ENCODE data around the gene PSMA7. TPM values are rescaled to one million over a fixed set of nuclear protein-coding genes. Genes with fewer than 3 reads are reported as not detected.

The PSMA7 gene
- polyA plus RNA-seq, 1 of the 3 experiments (the other 2 are of a cell fraction) = 801 TPM

DNA sequence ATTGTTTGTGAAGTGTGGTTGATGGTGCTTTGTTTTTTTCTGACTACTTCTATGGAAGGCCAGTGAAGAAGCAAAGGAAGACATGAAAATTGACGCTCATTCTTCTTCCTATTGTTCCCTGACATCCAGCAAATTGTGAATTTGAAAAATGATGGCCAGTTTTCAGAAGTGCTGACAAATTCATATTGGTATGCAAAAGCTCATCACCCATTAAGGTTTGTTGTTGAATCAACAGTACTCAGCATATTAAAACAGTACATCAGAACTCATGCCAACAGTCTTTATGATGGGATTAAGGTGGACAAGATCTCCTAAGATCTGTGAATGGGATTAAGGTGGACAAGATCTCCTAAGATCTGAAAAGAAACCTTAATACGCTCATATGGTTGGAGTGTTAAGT lies 38.6 kb upstream of the PSMA7 start:
- Histone ChIP-seq H3K9me2 (no peaks in the 10 kb centered on the region), H3K9me3 (no peaks in the 10 kb centered on the region), H3K4me2 (peak overlapping the region; percentile 89), H3K27ac (ENCODE audit: low read depth in 2 of 2, low read length in 1 of 2) (peak overlapping the region in 1 of 2 experiments; percentile 94; a peak in 1 of 4 replicates), H3K4me3 (ENCODE audit: low read depth in 2 of 2, low read length in 1 of 2) (peak overlapping the region; percentile 92 to 98), H3K4me1 (ENCODE audit: control insufficient read depth in 1 of 2, insufficient read depth in 2 of 2, low read depth in 1 of 2, low read length in 1 of 2) (peaks cover 6 to 19% of the 10 kb centered on the region in 2 experiments; a peak in 1 of 4 replicates), H4K20me1 (ENCODE audit: insufficient read depth) (peaks cover 2% of the 10 kb centered on the region; the same call in 1 of the 2 replicates), H3K27me3 (ENCODE audit: insufficient read depth) (no peaks in the 10 kb centered on the region), H3K9ac (peak overlapping the region; percentile 97; the same call in 1 of the 2 replicates), H3F3A (replicated peaks; ENCODE audit: insufficient read depth) (peaks cover 25% of the 10 kb centered on the region), H2AFZ (ENCODE audit: low read depth) (no peak overlapping the region), H3K79me2 (ENCODE audit: insufficient read depth) (peaks cover 43% of the 10 kb centered on the region), H3K36me3 (replicated peaks in 1 of 2; ENCODE audit: control insufficient read depth in 1 of 2, insufficient read depth in 2 of 2, low read length in 1 of 2) (peaks cover 7 to 15% of the 10 kb centered on the region in 2 experiments)
- POLR2A ChIA-PET = no interaction called here
- TF ChIP-seq FOXJ3 (CRISPR knock-in tag; IDR thresholded peaks at IDR 0.05) (no peak), YY1 (IDR thresholded peaks at IDR 0.05; ENCODE audit: low read depth) (no peak)
- CTCF ChIA-PET = no interaction called here
- no peak for DNase-seq
- WGBS (ENCODE audit: low lambda C conversion rate) = 93% methylated on average over 2 of the region's 2 CpGs

GRCh38 chr20:62179162-62179504 lies 35.9 kb upstream of the PSMA7 start:
- 95% methylated on average over 10 of the region's 14 CpGs for WGBS (ENCODE audit: low lambda C conversion rate)
- POLR2A ChIA-PET = no interaction called here

More at GRCh38 chr20:62179162-62179504, 35.9 kb upstream of the PSMA7 start:
- H2AFZ ChIP-seq (ENCODE audit: low read depth) = no peak overlapping the region
- no peak for DNase-seq
- H3F3A ChIP-seq (replicated peaks; ENCODE audit: insufficient read depth) = peaks cover 23% of the 10 kb centered on the region
- H3K27me3 ChIP-seq (ENCODE audit: insufficient read depth) = no peaks in the 10 kb centered on the region
- no peaks in the 10 kb centered on the region for H4K20me1 ChIP-seq (ENCODE audit: insufficient read depth)
- TF ChIP-seq RFX5 (IDR thresholded peaks at IDR 0.05; ENCODE audit: low read length) (no peak), FOXM1 (IDR thresholded peaks at IDR 0.05; ENCODE audit: low read depth) (no peak), ELF1 (IDR thresholded peaks at IDR 0.05) (no peak), TEAD4 (IDR thresholded peaks at IDR 0.05; ENCODE audit: borderline replicate concordance, insufficient read depth) (no peak), POLR2AphosphoS5 (IDR thresholded peaks at IDR 0.05; ENCODE audit: low read depth, low read length) (no peak), CHD2 (IDR thresholded peaks at IDR 0.05; ENCODE audit: low read length, partially characterized antibody) (no peak), GABPA (IDR thresholded peaks at IDR 0.05; ENCODE audit: low read depth) (no peak), NFIC (IDR thresholded peaks at IDR 0.05; ENCODE audit: borderline replicate concordance) (no peak), IRF3 (IDR thresholded peaks at IDR 0.05; ENCODE audit: low read depth, low read length) (no peak), SIN3A (IDR thresholded peaks at IDR 0.05; ENCODE audit: borderline replicate concordance, low read depth, low read length) (no peak), JUND (IDR thresholded peaks at IDR 0.05) (no peak), FOXJ3 (CRISPR knock-in tag; IDR thresholded peaks at IDR 0.05) (no peak), FOSL2 (IDR thresholded peaks at IDR 0.05; ENCODE audit: borderline replicate concordance, low read depth) (no peak), NRF1 (IDR thresholded peaks at IDR 0.05; ENCODE audit: low read depth, low read length) (no peak), TAF1 (IDR thresholded peaks at IDR 0.05; ENCODE audit: borderline replicate concordance, low read depth, low read length) (no peak), MAX (IDR thresholded peaks at IDR 0.05; ENCODE audit: low read depth) (no peak)
- TF ChIP-seq, protein P1, sequence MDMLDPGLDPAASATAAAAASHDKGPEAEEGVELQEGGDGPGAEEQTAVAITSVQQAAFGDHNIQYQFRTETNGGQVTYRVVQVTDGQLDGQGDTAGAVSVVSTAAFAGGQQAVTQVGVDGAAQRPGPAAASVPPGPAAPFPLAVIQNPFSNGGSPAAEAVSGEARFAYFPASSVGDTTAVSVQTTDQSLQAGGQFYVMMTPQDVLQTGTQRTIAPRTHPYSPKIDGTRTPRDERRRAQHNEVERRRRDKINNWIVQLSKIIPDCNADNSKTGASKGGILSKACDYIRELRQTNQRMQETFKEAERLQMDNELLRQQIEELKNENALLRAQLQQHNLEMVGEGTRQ (IDR thresholded peaks at IDR 0.05; ENCODE audit: borderline replicate concordance, low read depth, low read length) = no peak
- CTCF ChIA-PET = no interaction called here
- H3K9ac ChIP-seq = no peak overlapping the region
- no peak overlapping the region for H3K4me2 ChIP-seq
- H3K79me2 ChIP-seq (ENCODE audit: insufficient read depth) = peaks cover 19% of the 10 kb centered on the region
- H3K36me3 ChIP-seq (replicated peaks in 1 of 2; ENCODE audit: control insufficient read depth in 1 of 2, insufficient read depth in 2 of 2, low read length in 1 of 2) = peaks cover 14 to 28% of the 10 kb centered on the region in 2 experiments
- no peak overlapping the region for H3K4me3 ChIP-seq (ENCODE audit: low read depth in 2 of 2, low read length in 1 of 2)
- no peaks in the 10 kb centered on the region for H3K9me3 ChIP-seq
- H3K9me2 ChIP-seq = no peaks in the 10 kb centered on the region
- H3K27ac ChIP-seq (ENCODE audit: low read depth in 2 of 2, low read length in 1 of 2) = no peak overlapping the region
- peaks cover 5 to 19% of the 10 kb centered on the region in 2 experiments; a peak in 1 of 4 replicates for H3K4me1 ChIP-seq (ENCODE audit: control insufficient read depth in 1 of 2, insufficient read depth in 2 of 2, low read depth in 1 of 2, low read length in 1 of 2)
